Lower leg skin (tissue), 4 donors: ENCODE data around the gene CDH22. TPM values are rescaled to one million over a fixed set of nuclear protein-coding genes. Genes with fewer than 3 reads are reported as not detected.

Source experiments
- DNase-seq, 2 donors: peaks; one replicate each; pipeline ENCODE4 v3.0.0-alpha.2; 2019; ENCODE audit warnings: low spot score in 2 of 2
- H3K4me3 ChIP-seq: fragments of 200-600 bp; sonication (generic); 2 replicates; pipeline ENCODE4 v1.5.1; 2017; ENCODE audit warnings: mild to moderate bottlenecking, low read depth; ENCODE audit not compliant: poor library complexity, severe bottlenecking
- POLR2A ChIP-seq, 2 donors: fragments of 450-650 bp; IDR thresholded peaks; one replicate each; pipeline ENCODE4 v1.6.1; 2016 to 2017; ENCODE audit warnings: antibody characterized with exemption in 2 of 2, mild to moderate bottlenecking in 1 of 2, moderate library complexity in 1 of 2
- WGBS, 2 donors: methylation state at CpG; one replicate each; pipeline ENCODE4 v1.1.5; 2018; 5-methylcytosine and 5-hydroxymethylcytosine counted together
- intact Hi-C: fragments of 100-400 bp; cut with DNase I; formaldehyde crosslinking; loops from one replicate; pipeline ENCODE4 v1.15.0; 2023; ENCODE audit warnings: low total_unique reads
- total RNA-seq, 4 donors: library from RNA; depleted of rRNA; stranded (reverse); fragments of >200 nt; gene quantifications; one replicate each; pipeline ENCODE4 v1.1.0, GENCODE V29; 2016
- TF ChIP-seq, protein P1 (sequence below), 3 donors: fragments of 450-650 bp; IDR thresholded peaks; one replicate each; pipeline ENCODE4 v1.5.1; 2016; ENCODE audit warnings: antibody characterized with exemption in 3 of 3, mild to moderate bottlenecking in 3 of 3, moderate library complexity in 2 of 3

Gene CDH22
- total RNA-seq, 4 donors from 2014 or later = 1.6 to 3.0 (median 2.0) TPM

DNA sequence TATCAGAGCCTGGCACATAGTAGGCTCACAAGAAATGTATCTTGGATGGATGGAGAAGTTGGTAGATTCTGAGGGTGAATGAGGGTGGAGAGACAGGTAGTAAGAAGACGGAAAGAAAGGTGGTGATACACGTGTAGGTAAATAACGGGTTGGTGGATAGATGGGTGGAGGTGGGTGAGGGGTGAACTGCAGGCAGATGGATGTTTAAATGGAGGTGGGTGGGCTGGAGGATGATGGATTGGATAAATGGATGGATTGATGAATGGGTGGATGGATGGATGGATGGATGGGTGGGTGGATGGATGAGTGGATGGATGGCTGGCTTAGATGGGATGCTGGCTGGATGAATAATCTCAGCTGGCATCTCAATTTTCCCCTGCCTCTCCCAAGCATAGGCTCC, 9.9 kb downstream of the CDH22 start:
- WGBS, 2 donors = 82 to 86% methylated on average over 3 of the region's 3 CpGs
- intact Hi-C loops = no loop called here
- H3K4me3 ChIP-seq = no peak overlapping the region
- DNase-seq = no peak
- TF ChIP-seq POLR2A (IDR thresholded peaks at IDR 0.05) = no peak
- TF ChIP-seq, protein P1, sequence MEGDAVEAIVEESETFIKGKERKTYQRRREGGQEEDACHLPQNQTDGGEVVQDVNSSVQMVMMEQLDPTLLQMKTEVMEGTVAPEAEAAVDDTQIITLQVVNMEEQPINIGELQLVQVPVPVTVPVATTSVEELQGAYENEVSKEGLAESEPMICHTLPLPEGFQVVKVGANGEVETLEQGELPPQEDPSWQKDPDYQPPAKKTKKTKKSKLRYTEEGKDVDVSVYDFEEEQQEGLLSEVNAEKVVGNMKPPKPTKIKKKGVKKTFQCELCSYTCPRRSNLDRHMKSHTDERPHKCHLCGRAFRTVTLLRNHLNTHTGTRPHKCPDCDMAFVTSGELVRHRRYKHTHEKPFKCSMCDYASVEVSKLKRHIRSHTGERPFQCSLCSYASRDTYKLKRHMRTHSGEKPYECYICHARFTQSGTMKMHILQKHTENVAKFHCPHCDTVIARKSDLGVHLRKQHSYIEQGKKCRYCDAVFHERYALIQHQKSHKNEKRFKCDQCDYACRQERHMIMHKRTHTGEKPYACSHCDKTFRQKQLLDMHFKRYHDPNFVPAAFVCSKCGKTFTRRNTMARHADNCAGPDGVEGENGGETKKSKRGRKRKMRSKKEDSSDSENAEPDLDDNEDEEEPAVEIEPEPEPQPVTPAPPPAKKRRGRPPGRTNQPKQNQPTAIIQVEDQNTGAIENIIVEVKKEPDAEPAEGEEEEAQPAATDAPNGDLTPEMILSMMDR (IDR thresholded peaks at IDR 0.05) = no peak

DNA sequence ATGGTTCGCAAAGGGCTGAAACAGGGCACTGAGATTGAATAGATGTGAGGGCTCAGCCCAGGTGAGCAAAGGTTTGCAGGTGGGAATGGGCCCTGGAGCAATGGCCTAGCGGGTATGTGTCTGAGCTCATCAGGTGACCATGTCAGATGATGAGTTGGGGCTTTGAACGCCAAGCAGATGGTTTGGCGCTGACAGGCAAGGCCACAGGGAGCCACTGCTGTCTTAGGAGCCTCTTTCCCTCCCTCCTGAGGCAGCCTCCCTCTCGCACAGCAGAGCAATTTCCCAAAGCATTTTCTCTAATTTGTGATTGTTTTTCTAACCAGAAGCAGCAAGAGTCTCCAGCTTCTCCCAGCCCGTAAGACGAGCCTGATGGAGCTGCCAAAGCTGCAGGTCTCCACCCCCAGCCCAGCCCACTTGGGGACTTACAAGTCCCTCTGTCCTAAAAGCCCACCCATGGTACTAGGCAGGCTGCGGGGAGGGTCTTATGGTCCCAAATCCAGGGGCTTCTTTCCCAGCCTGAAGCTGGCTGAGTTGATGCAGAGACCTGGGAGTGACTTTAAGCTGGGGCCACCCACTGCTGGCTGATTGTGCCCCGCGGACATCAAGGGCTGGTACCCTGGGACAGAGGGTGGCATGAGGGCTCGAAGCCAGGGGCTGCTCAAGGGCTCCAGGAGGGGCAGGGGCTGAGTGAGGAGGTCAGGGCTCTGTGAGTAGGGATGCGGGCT, 11.6 kb downstream of the CDH22 start:
- H3K4me3 ChIP-seq = no peak overlapping the region
- TF ChIP-seq, protein P1 (IDR thresholded peaks at IDR 0.05) = no peak
- TF ChIP-seq POLR2A (IDR thresholded peaks at IDR 0.05) = no peak
- 73 to 79% methylated on average over 11 to 12 of the region's 12 CpGs for WGBS, 2 donors
- intact Hi-C loops = no loop called here
- DNase-seq = no peak

DNA sequence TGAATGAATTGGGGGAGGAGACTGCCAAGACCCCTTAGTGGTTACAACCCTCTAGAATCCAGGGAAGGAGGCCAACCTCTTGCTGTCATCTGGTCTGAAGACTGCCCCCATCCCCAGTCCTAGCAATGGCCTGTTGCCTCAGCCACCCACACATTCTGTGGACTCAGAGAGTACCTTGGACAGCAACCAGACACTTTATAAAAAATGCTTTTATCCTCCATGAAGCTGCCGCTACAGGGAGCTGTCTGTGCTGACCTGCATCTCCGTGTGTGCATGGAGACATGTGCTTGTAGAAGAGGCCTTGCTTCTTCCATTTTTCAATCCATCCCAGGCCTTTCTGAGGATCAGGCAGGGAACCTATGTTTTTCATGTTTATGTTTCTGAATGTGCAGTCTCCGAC, 15.2 kb downstream of the CDH22 start:
- no peak for DNase-seq
- 46 to 52% methylated on average over 3 of the region's 3 CpGs for WGBS, 2 donors
- intact Hi-C loops = no loop called here
- no peak overlapping the region for H3K4me3 ChIP-seq
- TF ChIP-seq, protein P1 (IDR thresholded peaks at IDR 0.05) = no peak
- no peak for TF ChIP-seq POLR2A (IDR thresholded peaks at IDR 0.05)

DNA sequence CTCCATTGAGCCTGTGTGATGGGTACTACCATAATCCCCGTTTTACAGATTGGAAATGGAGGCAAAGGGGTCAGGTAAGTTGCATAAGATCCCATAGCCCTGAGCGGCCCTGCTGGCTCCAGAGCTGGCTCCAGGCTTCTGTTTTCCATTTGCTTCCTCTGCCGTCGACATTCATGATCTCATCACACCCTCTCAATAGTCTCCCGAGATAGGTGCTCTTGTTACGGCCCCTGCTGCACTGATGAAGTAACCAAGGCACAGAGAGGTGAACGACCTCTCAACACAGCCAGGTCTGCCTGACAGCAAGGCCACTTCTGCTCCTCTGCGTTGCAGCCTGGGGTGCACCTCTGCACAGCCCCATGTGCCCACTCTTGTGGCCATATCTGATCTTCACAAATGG, 16.9 kb downstream of the CDH22 start:
- H3K4me3 ChIP-seq = no peak overlapping the region
- no peak for DNase-seq
- intact Hi-C loops = no loop called here
- 58 to 59% methylated on average over 8 of the region's 8 CpGs for WGBS, 2 donors
- TF ChIP-seq, protein P1 (IDR thresholded peaks at IDR 0.05) = no peak
- TF ChIP-seq POLR2A (IDR thresholded peaks at IDR 0.05) = no peak

DNA sequence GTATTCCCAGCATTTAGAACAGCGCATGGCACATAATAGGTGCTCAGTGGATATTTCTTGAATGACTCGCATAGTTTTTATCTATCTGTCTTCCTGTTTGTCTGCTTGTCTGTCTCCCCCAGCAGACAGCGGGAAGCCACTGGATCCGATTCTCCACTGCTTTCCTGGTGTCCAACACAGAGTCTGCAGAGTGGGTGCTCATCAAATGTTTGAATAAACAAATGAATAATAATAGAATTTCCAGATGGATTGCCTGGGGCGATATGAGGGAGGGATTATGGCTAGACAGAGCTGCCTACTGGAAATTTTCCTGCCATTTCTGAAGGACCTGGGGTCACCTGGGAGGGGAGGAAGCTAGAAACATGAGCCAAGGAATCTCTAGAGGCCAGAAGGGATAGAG, 18.9 kb downstream of the CDH22 start:
- intact Hi-C loops = no loop called here
- no peak for TF ChIP-seq POLR2A (IDR thresholded peaks at IDR 0.05)
- TF ChIP-seq, protein P1 (IDR thresholded peaks at IDR 0.05) = no peak
- 66 to 83% methylated on average over 5 of the region's 5 CpGs for WGBS, 2 donors
- no peak overlapping the region for H3K4me3 ChIP-seq
- no peak for DNase-seq

DNA sequence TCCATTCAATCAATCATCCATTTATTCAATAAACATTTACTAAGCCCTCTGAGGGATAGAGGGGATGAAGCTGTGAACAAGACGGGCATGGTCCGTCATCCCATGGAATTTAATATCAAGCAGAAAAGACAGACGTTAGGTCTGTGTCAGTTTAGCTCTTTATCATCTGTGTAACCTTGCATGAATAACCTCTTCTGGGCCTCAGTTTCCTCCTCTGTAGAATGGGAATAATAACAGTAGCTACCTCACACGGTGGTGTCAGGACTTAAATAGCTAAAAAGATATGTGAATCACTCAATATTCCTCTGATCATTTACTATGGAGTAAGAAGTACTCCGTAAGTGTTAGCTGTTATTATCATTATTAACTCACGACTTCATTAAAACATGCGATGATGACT, 21.3 kb downstream of the CDH22 start:
- intact Hi-C loops = no loop called here
- H3K4me3 ChIP-seq = no peak overlapping the region
- TF ChIP-seq POLR2A (IDR thresholded peaks at IDR 0.05) = no peak
- TF ChIP-seq, protein P1 (IDR thresholded peaks at IDR 0.05) = no peak
- no peak for DNase-seq
- 85% methylated on average over 7 of the region's 7 CpGs for WGBS, 2 donors
